ENCODE data around the gene SASH1. TPM values are rescaled to one million over a fixed set of nuclear protein-coding genes. Genes with fewer than 3 reads are reported as not detected.

Gene SASH1
- total RNA-seq, 1 experiment from 2014 or later, result 6.6 TPM

DNA sequence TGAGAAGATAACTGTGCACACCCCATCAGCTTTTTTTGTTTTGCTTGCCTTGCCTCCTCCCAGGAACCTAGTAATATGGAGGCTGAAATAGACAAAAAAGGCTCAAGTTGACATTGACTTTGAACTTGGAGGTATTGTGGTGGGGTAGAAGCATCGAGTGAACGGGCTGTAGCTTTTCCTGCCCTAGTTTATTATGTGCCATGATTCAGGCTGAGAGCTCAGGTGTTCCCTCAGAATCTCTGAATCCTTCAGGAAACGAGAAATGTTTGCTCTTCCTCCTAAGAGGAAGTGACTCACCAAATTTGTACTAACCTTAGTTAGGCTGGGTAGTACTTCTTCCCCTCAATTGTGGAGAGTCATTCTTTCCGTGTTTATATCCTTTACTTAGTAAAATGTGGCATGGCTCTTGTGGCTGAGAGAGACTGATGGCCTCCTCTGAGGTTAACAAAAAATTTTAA, 98.8 kb downstream of the SASH1 start:
- Histone ChIP-seq H3K27ac (ENCODE audit: low read length) (peak overlapping the region; percentile 66; the same call in 1 of the 2 replicates), H3K9me3 (ENCODE audit: control insufficient read depth, insufficient read depth, low read depth, low read length) (no peaks in the 10 kb centered on the region), H3K4me1 (ENCODE audit: control insufficient read depth, insufficient read depth, low read length) (peaks cover 12% of the 10 kb centered on the region), H3K4me3 (ENCODE audit: low read depth in 2 of 2, low read length in 2 of 2) (no peak overlapping the region; a peak in 1 of 4 replicates), H3K36me3 (ENCODE audit: control insufficient read depth, insufficient read depth, low read length) (no peaks in the 10 kb centered on the region), H3K27me3 (ENCODE audit: control insufficient read depth, insufficient read depth, low read length) (no peaks in the 10 kb centered on the region)
- peak; percentile 78 for ATAC-seq
- intact Hi-C loops (cut with micrococcal nuclease; ENCODE audit: unreplicated experiment), result no loop called here
- no TSS peak for BruUV-seq (replicated peaks)
- in situ Hi-C loops (cut with HindIII; ENCODE audit: low pct_unique_long_range_greater_than_20kb, low sequenced_read_pairs), result no loop called here
- DNase-seq (ENCODE audit: low read depth, low spot score), result peak; percentile 33
- TF ChIP-seq POLR2AphosphoS5 (IDR thresholded peaks at IDR 0.05; ENCODE audit: low read depth, low read length) (no peak), SIN3A (IDR thresholded peaks at IDR 0.05; ENCODE audit: borderline replicate concordance, insufficient read depth, low read depth, low read length) (no peak), TCF7L2 (IDR thresholded peaks at IDR 0.05; ENCODE audit: low read depth, low read length) (no peak)
- TF ChIP-seq, protein P1, sequence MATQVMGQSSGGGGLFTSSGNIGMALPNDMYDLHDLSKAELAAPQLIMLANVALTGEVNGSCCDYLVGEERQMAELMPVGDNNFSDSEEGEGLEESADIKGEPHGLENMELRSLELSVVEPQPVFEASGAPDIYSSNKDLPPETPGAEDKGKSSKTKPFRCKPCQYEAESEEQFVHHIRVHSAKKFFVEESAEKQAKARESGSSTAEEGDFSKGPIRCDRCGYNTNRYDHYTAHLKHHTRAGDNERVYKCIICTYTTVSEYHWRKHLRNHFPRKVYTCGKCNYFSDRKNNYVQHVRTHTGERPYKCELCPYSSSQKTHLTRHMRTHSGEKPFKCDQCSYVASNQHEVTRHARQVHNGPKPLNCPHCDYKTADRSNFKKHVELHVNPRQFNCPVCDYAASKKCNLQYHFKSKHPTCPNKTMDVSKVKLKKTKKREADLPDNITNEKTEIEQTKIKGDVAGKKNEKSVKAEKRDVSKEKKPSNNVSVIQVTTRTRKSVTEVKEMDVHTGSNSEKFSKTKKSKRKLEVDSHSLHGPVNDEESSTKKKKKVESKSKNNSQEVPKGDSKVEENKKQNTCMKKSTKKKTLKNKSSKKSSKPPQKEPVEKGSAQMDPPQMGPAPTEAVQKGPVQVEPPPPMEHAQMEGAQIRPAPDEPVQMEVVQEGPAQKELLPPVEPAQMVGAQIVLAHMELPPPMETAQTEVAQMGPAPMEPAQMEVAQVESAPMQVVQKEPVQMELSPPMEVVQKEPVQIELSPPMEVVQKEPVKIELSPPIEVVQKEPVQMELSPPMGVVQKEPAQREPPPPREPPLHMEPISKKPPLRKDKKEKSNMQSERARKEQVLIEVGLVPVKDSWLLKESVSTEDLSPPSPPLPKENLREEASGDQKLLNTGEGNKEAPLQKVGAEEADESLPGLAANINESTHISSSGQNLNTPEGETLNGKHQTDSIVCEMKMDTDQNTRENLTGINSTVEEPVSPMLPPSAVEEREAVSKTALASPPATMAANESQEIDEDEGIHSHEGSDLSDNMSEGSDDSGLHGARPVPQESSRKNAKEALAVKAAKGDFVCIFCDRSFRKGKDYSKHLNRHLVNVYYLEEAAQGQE (IDR thresholded peaks at IDR 0.05; ENCODE audit: insufficient read depth in 1 of 2, low read depth in 2 of 2, low read length in 1 of 2), result no peak
- TF ChIP-seq, protein P2, sequence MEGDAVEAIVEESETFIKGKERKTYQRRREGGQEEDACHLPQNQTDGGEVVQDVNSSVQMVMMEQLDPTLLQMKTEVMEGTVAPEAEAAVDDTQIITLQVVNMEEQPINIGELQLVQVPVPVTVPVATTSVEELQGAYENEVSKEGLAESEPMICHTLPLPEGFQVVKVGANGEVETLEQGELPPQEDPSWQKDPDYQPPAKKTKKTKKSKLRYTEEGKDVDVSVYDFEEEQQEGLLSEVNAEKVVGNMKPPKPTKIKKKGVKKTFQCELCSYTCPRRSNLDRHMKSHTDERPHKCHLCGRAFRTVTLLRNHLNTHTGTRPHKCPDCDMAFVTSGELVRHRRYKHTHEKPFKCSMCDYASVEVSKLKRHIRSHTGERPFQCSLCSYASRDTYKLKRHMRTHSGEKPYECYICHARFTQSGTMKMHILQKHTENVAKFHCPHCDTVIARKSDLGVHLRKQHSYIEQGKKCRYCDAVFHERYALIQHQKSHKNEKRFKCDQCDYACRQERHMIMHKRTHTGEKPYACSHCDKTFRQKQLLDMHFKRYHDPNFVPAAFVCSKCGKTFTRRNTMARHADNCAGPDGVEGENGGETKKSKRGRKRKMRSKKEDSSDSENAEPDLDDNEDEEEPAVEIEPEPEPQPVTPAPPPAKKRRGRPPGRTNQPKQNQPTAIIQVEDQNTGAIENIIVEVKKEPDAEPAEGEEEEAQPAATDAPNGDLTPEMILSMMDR (IDR thresholded peaks at IDR 0.05), result no peak
- CTCF ChIA-PET, result interaction anchor here (0.6 kb wide), 1 partner anchor 24 kb away, joined by 9 read pairs; no protein-coding TSS in a partner anchor
- POLR2A ChIA-PET, result no interaction called here

DNA sequence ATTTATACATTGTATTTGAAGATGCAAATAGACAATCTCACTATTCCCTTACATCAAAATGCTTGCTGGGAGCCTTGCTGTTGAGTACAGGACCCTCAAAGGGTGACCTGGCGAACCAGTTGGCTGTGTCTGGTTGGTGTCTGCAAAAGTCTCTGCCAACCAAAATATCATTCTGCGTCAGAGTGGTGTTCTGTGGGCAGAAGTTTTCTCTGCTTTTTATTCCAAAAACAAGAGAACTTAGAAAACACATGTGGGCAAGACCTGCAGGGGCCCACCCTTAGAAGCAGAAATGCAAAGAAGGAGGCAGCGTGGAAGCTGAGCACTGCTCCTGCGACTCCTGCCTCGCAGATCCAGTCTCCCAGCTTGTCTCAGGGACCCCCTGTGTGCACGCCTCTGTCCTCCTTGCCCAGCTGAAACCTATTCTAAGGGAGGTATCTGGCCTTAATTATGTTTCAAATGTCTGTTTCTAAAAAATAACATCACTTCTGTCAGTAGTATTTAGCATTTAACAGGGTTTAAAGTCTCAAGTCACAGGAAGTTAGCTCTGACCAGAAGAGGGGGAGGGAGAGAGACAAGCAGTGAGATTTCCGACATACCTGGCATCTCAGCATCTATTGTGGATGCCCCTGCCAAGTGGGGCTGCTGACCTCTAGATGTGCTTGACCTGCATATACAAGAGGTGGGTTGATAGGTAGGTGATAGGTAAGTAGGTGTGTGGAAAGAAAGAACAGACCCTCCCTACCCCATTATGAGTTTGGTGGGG, 101.3 kb downstream of the SASH1 start:
- Histone ChIP-seq H3K4me3 (ENCODE audit: low read depth in 2 of 2, low read length in 2 of 2) (no peak overlapping the region), H3K27ac (ENCODE audit: low read length) (no peak overlapping the region), H3K4me1 (ENCODE audit: control insufficient read depth, insufficient read depth, low read length) (peaks cover 12% of the 10 kb centered on the region), H3K9me3 (ENCODE audit: control insufficient read depth, insufficient read depth, low read depth, low read length) (no peaks in the 10 kb centered on the region), H3K27me3 (ENCODE audit: control insufficient read depth, insufficient read depth, low read length) (no peaks in the 10 kb centered on the region), H3K36me3 (ENCODE audit: control insufficient read depth, insufficient read depth, low read length) (no peaks in the 10 kb centered on the region)
- intact Hi-C loops (cut with micrococcal nuclease; ENCODE audit: unreplicated experiment) (no loop called here), in situ Hi-C loops (cut with HindIII; ENCODE audit: low pct_unique_long_range_greater_than_20kb, low sequenced_read_pairs) (no loop called here)
- no peak for ATAC-seq
- ChIA-PET CTCF (no interaction called here), POLR2A (no interaction called here)
- BruUV-seq (replicated peaks), result no TSS peak
- TF ChIP-seq, protein P1 (IDR thresholded peaks at IDR 0.05; ENCODE audit: insufficient read depth in 1 of 2, low read depth in 2 of 2, low read length in 1 of 2), result no peak
- TF ChIP-seq, protein P2 (IDR thresholded peaks at IDR 0.05), result no peak
- no peak for TF ChIP-seq SIN3A (IDR thresholded peaks at IDR 0.05; ENCODE audit: borderline replicate concordance, insufficient read depth, low read depth, low read length)
- no peak for TF ChIP-seq POLR2AphosphoS5 (IDR thresholded peaks at IDR 0.05; ENCODE audit: low read depth, low read length)
- TF ChIP-seq TCF7L2 (IDR thresholded peaks at IDR 0.05; ENCODE audit: low read depth, low read length), result no peak
- DNase-seq (ENCODE audit: low read depth, low spot score), result no peak
